Measurements from ENCODE around the gene HRH2.

The HRH2 gene, protein sequence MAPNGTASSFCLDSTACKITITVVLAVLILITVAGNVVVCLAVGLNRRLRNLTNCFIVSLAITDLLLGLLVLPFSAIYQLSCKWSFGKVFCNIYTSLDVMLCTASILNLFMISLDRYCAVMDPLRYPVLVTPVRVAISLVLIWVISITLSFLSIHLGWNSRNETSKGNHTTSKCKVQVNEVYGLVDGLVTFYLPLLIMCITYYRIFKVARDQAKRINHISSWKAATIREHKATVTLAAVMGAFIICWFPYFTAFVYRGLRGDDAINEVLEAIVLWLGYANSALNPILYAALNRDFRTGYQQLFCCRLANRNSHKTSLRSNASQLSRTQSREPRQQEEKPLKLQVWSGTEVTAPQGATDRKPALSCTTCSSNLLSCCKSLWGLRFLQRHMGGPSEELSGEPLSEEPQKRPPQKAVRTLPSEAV

GRCh38 chr5:175657593-175658271 is at the start of gene HRH2:
TSS of gene HRH2 (plus strand) at chr5:175658071. CDS start at chr5:175683234, 25,163 bp downstream.
- H3K4me3 ChIP-seq (ENCODE audit: low read length), result no peak within 1 kb of the TSS
- TF ChIP-seq, protein P1, sequence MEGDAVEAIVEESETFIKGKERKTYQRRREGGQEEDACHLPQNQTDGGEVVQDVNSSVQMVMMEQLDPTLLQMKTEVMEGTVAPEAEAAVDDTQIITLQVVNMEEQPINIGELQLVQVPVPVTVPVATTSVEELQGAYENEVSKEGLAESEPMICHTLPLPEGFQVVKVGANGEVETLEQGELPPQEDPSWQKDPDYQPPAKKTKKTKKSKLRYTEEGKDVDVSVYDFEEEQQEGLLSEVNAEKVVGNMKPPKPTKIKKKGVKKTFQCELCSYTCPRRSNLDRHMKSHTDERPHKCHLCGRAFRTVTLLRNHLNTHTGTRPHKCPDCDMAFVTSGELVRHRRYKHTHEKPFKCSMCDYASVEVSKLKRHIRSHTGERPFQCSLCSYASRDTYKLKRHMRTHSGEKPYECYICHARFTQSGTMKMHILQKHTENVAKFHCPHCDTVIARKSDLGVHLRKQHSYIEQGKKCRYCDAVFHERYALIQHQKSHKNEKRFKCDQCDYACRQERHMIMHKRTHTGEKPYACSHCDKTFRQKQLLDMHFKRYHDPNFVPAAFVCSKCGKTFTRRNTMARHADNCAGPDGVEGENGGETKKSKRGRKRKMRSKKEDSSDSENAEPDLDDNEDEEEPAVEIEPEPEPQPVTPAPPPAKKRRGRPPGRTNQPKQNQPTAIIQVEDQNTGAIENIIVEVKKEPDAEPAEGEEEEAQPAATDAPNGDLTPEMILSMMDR (conservative IDR thresholded peaks at IDR 0.05; ENCODE audit: low read length), result no peak
- DNase-seq (ENCODE audit: low read depth), result no peak

DNA sequence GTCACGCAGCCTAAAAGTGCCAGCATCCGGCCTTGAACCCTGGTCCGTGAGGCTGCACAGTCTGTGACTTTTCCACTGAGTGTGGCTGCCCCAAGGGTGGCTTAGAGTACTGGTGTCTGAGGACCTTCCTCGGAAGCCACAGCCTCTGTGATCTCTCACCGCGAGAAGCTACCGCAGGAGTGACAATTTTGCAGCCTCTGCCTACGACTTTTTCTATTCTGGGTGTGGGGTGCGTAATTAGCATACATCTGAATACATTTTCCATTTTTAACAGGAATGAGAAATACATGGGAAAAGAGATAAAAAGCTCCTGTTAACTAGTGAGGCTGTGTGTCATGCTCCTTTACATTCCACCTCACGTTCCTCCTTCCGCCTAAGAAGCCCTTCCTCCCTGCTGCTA is 48.3 kb upstream of the HRH2 start:
- no peak overlapping the region for H3K4me3 ChIP-seq (ENCODE audit: low read length)
- no peak for DNase-seq (ENCODE audit: low read depth)
- TF ChIP-seq, protein P1 (conservative IDR thresholded peaks at IDR 0.05; ENCODE audit: low read length), result no peak

DNA sequence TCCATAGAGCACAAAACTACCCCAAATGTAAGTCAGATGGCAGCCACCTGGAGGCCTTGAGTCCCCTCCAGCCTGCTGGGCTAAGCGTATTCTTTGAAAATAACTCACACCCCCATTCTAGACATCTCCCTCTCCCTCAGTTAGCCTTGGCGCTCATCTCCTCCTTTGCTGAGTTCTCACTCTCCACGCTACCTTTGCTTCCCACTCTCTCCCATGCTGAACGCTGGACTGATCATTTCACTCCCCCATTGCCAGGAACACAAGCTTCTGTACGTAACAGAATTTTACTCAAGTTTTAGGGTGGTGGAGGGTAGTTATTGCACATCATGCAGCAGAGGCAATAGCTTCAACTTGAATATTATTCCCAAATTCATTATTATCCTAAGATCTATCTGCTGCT is 47.5 kb upstream of the HRH2 start:
- DNase-seq (ENCODE audit: low read depth), result no peak
- H3K4me3 ChIP-seq (ENCODE audit: low read length), result no peak overlapping the region
- TF ChIP-seq, protein P1 (conservative IDR thresholded peaks at IDR 0.05; ENCODE audit: low read length), result no peak

- DNase-seq (ENCODE audit: low read depth), result no peak
- TF ChIP-seq, protein P1 (conservative IDR thresholded peaks at IDR 0.05; ENCODE audit: low read length), result no peak
- no peak overlapping the region for H3K4me3 ChIP-seq (ENCODE audit: low read length)
These were observed 47.0 kb upstream of the HRH2 start for GRCh38 chr5:175610898-175611297.

GRCh38 chr5:175614223-175614815 is 43.6 kb upstream of the HRH2 start:
- no peak for DNase-seq (ENCODE audit: low read depth)
- no peak overlapping the region for H3K4me3 ChIP-seq (ENCODE audit: low read length)
- TF ChIP-seq, protein P1 (conservative IDR thresholded peaks at IDR 0.05; ENCODE audit: low read length), result no peak

GRCh38 chr5:175614861-175615260 is 43.0 kb upstream of the HRH2 start:
- no peak for DNase-seq (ENCODE audit: low read depth)
- H3K4me3 ChIP-seq (ENCODE audit: low read length), result no peak overlapping the region
- TF ChIP-seq, protein P1 (conservative IDR thresholded peaks at IDR 0.05; ENCODE audit: low read length), result no peak
